GM18867 (cell line): ENCODE data around the gene POTEJ.
A peak's percentile ranks its signal among the peaks of the same experiment; 100 is the strongest.
"Not testable (repeated sequence)": the region's sequence is repeated elsewhere in the genome, so short reads cannot be mapped to it uniquely, and the experiment has no call there.

ENCODE experiments used
- ATAC-seq: cut with Tn5 transposase; IDR thresholded peaks from one replicate; pipeline ENCODE4 v1.9.1; 2021; ENCODE audit warnings: mild to moderate bottlenecking, moderate library complexity; ENCODE audit not compliant: unreplicated experiment

POTEJ gene

DNA sequence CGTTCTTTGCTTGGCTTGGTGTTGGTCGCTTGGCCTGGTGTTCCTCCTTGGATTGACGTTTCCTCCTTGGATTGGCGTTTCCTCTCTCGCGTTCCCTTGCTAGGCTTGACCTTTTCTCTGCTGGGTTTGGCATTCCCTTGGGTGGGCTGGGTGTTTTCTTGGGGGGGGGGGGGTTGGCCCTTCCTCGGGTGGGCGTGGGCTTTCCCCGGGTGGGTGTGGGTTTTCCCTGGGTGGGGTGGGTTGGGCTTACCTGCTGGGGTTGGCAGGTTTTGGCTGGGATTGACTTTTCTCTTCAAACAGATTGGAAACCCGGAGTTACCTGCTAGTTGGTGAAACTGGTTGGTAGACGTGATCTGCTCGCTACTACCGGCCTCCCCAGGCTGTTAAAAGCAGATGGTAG, at the start of gene POTEJ:
POTEJ (plus strand) TSS at position 301 of the 400 bp plus-strand sequence; CDS start at position 394, 93 bp downstream.
- not testable (repeated sequence) for ATAC-seq

GRCh38 chr2:130566165-130566564, 45.1 kb upstream of the POTEJ start:
- ATAC-seq = not testable (repeated sequence)

GRCh38 chr2:130571929-130572328, 39.3 kb upstream of the POTEJ start:
- ATAC-seq = not testable (repeated sequence)

DNA sequence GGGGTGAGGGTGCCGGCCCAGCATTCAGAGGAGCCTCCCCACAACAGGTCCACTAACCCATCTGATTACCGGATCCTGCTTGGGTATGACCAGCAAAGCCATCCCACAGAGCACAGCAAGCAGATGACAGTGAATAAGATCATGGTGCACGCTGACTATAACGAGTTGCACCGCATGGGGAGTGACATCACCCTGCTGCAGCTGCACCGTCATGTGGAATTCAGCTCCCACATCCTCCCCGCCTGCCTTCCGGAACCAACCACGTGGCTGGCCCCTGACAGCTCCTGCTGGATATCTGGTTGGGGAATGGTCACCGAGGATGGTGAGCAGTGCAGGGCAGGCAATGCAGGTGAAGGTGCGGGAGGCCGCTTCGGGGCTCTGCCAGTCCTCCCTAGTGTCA, 37.0 kb upstream of the POTEJ start:
- not testable (repeated sequence) for ATAC-seq

DNA sequence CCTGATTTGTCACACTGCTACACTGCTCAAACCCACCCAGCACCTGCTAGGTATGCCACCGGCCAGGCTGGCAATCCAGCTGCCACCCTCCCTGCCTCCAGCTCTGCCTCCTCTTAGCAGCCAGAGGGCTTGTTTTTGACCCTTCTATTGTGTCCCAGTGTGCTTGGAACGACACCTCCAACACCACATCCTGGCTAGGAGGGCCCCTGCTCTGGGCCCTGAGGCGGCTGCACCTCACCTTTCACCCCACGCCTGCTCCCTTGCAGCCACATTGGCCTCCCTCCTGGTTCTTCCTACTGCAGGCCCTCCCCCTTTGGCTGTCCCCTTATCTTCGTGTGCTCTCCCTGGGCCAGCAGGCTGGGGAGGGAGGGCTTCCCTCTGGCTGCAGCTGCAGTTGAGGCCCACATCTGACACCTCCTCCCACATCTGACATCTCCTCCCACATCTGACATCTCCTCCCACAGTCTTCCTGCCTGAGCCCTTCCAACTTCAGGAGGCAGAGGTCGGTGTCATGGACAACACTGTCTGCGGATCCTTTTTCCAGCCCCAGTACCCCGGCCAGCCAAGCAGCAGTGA, 34.9 kb upstream of the POTEJ start:
- ATAC-seq = not testable (repeated sequence)

DNA sequence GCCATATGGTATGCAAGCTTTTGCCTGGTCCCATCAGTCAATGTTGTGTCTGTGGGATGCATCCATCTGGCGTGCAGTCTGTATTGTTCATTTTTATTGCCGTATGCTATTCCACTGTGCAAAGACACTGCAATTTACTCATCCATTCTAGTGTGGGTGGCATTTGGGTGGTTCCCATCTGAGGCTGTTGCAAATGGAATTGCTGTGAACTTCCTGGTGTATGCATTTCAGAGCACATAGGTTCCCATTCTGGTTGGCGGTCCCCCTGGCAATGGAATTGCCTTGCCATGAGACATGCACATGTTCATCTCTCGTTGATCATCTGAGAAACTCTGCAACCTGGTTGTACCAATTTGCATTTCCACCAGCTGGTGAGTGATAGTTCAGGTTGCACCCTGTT, 33.7 kb upstream of the POTEJ start:
- ATAC-seq = not testable (repeated sequence)

GRCh38 chr2:130579121-130579520, 32.1 kb upstream of the POTEJ start:
- ATAC-seq = not testable (repeated sequence)

DNA sequence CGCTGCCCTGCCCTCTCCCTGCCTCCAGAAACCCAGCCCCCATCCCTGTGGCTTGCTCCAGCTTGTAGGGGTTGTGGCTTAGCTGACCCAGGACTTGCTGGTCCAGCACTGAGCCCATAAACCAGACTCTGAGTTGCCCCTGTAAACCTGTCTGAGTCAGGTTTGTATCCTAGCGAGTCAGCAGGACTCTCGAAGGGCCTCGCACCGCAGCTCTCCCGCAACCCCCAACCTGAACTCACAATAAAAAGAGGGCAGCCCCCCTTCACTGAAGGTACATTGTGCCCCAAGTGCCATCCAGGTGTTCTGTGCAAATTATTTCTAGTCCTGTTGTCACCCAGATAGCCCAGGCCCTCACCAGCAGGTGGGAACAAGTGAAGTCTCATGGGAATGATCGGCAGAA, 29.7 kb upstream of the POTEJ start:
- ATAC-seq = not testable (repeated sequence)

GRCh38 chr2:130582970-130583369, 28.3 kb upstream of the POTEJ start:
- not testable (repeated sequence) for ATAC-seq

DNA sequence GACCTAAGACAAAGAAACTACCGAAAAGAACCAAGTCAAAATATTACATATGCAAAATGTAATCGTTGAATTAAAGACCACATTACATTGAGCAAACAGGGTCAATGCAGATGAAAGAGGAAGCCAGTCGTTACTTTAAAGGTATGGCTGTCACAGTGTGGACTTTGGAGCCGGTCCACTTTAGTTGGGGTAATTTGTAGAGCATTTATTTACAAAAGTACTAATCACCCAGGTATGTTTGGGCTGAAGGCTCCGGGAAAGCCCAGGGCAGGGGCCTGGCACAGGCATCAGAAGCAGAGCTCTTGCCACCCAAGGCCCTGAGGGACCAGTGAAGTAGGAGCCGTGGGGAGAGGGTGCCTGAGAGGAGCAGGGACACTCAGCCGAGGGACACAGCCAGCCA, 27.7 kb upstream of the POTEJ start:
- not testable (repeated sequence) for ATAC-seq

DNA sequence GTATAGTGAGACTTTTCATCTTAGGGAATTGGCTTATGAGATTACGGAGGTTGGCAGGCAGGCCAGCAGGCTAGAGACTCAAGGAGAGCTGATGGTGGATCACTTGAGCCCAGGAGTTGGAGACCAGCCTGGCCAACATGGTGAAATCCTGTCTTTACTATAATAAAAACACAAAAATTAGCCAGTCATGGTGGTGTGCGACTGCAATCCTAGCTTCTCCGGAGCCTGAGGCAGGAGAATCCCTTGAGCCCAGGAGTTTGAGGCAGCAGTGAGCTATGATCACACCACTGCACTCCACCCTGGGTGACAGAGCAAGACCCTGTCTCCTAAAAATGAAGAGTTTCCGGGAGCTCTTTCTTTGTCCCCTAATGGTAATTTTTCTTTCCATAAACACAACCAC, 26.5 kb upstream of the POTEJ start:
- not testable (repeated sequence) for ATAC-seq

- peak; percentile 77 for ATAC-seq
Observed at GRCh38 chr2:130588688-130589458, 22.4 kb upstream of the POTEJ start.

GRCh38 chr2:130590170-130590841, 20.9 kb upstream of the POTEJ start:
- not testable (repeated sequence) for ATAC-seq

DNA sequence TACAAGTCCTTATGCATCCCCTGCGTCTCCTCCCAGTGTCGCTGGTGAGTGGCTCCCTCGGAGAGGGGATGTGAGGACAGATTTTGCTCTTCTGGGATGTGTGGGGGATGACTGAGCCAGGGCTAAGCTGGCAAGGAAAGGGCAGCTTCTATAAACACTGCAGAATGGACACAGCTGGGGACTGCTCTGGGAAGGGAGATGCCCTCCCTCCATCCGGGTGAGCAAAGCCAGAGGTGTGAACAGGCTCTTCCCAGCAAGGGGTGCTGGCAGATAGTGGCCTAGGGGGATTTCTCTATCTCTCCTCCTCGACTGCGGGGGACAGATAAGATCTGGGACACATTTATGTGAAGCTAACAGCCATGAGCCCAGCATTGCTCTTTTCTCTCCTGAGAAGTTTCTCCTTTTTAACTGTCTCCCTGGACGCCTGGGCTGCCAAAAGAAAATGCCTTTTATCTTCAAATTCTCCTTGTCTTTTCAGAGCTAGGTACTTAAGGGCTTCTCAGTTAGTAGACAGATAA, 20.3 kb upstream of the POTEJ start:
- ATAC-seq = not testable (repeated sequence)

GRCh38 chr2:130592791-130593414, 18.3 kb upstream of the POTEJ start:
- not testable (repeated sequence) for ATAC-seq

DNA sequence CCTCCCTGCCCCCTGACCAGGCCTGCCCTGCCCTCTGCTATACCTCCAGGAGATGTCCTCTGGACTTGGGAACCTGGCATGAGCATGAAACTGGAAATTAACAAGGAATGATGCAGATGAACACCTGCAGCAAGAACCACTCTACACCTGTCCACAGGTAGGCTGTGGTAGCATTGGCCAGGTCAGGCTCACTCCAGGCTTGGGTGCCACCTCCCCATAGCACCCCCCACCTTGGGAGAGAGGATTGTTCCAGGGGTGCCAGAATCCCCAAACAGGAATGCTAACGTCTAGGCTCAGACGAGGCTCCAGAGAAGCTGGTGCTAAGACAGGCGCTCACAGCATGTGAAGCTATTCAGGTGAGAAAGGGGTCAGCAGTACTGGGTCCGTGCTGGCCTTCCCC, 17.2 kb upstream of the POTEJ start:
- ATAC-seq = not testable (repeated sequence)

GRCh38 chr2:130596757-130597156, 14.5 kb upstream of the POTEJ start:
- not testable (repeated sequence) for ATAC-seq

- ATAC-seq = not testable (repeated sequence)
Observed at GRCh38 chr2:130597994-130598393, 13.2 kb upstream of the POTEJ start.

DNA sequence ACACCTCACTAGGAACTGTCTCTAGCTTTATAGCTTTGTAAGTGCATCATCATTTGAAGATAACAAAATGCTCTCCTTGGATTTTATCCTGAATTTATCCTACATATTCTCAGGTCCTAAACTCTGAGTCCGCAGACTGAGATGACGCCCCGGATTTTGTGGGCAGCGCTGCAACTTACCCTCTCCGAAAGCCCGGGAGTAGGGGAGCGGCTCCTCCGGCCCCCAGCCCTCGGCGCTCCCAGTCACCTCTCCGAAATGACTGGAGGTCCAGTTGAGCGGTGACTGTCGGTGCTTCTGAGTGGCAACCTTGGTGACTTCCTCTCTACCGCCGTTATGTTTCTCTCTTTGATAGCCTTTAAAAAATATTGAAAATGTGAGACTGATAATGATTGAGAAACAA, 12.8 kb upstream of the POTEJ start:
- not testable (repeated sequence) for ATAC-seq

DNA sequence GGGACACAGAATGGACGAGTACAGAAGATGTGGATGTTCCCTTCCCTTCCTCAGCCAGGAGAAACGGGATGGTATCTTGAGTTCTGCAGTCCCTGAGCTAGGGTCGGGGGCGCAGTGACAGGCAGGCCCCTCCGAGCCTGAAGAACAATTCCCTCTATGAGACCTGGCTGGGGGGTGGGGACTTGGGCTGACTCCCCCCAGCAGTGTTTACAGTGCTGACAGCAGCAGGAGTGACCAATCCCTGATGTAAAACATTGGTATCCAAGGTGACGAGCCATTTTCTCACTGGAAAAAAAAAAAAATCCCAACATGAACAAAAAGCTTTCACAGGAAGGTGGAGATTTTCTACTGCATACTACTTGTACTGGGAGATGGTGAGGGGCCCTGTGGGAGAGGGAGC, 11.8 kb upstream of the POTEJ start, which contains the start of gene CFC1:
CFC1 (minus strand) TSS at position 183 of the 400 bp plus-strand sequence. CDS start 288 bp downstream, outside the sequence.
- ATAC-seq = not testable (repeated sequence)

GRCh38 chr2:130599926-130600325, 11.3 kb upstream of the POTEJ start:
- not testable (repeated sequence) for ATAC-seq
